NK-92 (cell line): ENCODE measurements around the gene FAM210B.
"Not testable (repeated sequence)": the region's sequence is repeated elsewhere in the genome, so short reads cannot be mapped to it uniquely, and the experiment has no call there.

Experiments
- DNase-seq: peaks from one replicate; lab custom pipeline; 2025; ENCODE audit not compliant: unreplicated experiment; lab: John Stamatoyannopoulos, UW

FAM210B gene

GRCh38 chr20:56360133-56360907 is 1.5 kb downstream of the FAM210B start:
- no peak for DNase-seq

- DNase-seq, result no peak
Observed at GRCh38 chr20:56360908-56361205, 2.1 kb downstream of the FAM210B start.

- no peak for DNase-seq
Observed at GRCh38 chr20:56361900-56362299, 3.1 kb downstream of the FAM210B start.

- DNase-seq, result no peak
Observed at GRCh38 chr20:56362833-56363413, 4.1 kb downstream of the FAM210B start.

- no peak for DNase-seq
Observed at GRCh38 chr20:56363491-56363890, 4.7 kb downstream of the FAM210B start.

GRCh38 chr20:56368351-56369134 is 9.8 kb downstream of the FAM210B start:
- DNase-seq, result no peak

GRCh38 chr20:56369179-56369578 is 10.4 kb downstream of the FAM210B start:
- DNase-seq, result no peak

GRCh38 chr20:56371977-56372376 is 13.2 kb downstream of the FAM210B start:
- DNase-seq, result no peak

GRCh38 chr20:56372850-56373249 is 14.1 kb downstream of the FAM210B start:
- no peak for DNase-seq

GRCh38 chr20:56373942-56374341 is 15.2 kb downstream of the FAM210B start:
- DNase-seq, result no peak

GRCh38 chr20:56376331-56376730 is 17.6 kb downstream of the FAM210B start:
- no peak for DNase-seq

GRCh38 chr20:56378386-56378785 is 19.6 kb downstream of the FAM210B start:
- DNase-seq, result no peak

GRCh38 chr20:56380375-56380774 is 21.6 kb downstream of the FAM210B start:
- no peak for DNase-seq

- DNase-seq, result no peak
Observed at GRCh38 chr20:56381501-56381900, 22.7 kb downstream of the FAM210B start.

- DNase-seq, result no peak
Observed at GRCh38 chr20:56382696-56383095, 23.9 kb downstream of the FAM210B start.

GRCh38 chr20:56383334-56383733 is 24.6 kb downstream of the FAM210B start:
- no peak for DNase-seq

GRCh38 chr20:56385130-56385529 is 26.4 kb downstream of the FAM210B start:
- DNase-seq, result no peak

- DNase-seq, result no peak
Observed at GRCh38 chr20:56386219-56386618, 27.4 kb downstream of the FAM210B start.

- DNase-seq, result no peak
Observed at GRCh38 chr20:56388882-56389281, 30.1 kb downstream of the FAM210B start.

GRCh38 chr20:56389807-56390206 is 31.0 kb downstream of the FAM210B start:
- DNase-seq, result no peak

GRCh38 chr20:56390396-56390795 is 31.6 kb downstream of the FAM210B start:
- not testable (repeated sequence) for DNase-seq

- no peak for DNase-seq
Observed at GRCh38 chr20:56391037-56391436, 32.3 kb downstream of the FAM210B start.
